Erythroblast (primary cell): ENCODE data around the gene CCL17.

ENCODE experiments used
- GATA1 ChIP-seq: IDR thresholded peaks from 2 replicates; pipeline ENCODE4 v1.6.1; 2011; ENCODE audit warnings: low read depth, mild to moderate bottlenecking, control low read depth, low read length, moderate library complexity
- POLR2A ChIP-seq: IDR thresholded peaks from 2 replicates; pipeline ENCODE4 v1.6.1; 2011; ENCODE audit warnings: mild to moderate bottlenecking, low read length

- TF ChIP-seq POLR2A (no peak), GATA1 (no peak)
These were observed 13.8 kb upstream of the CCL17 start for GRCh38 chr16:57390636-57391295.
